Cortex of kidney (tissue), 1 donor: ENCODE results near the gene PDPN.

Source experiments
- DNase-seq: peaks from one replicate; lab custom pipeline; 2025; lab: John Stamatoyannopoulos, UW

The PDPN gene

GRCh38 chr1:13581446-13581845 is 2.2 kb upstream of the PDPN start:
- no peak for DNase-seq

DNA sequence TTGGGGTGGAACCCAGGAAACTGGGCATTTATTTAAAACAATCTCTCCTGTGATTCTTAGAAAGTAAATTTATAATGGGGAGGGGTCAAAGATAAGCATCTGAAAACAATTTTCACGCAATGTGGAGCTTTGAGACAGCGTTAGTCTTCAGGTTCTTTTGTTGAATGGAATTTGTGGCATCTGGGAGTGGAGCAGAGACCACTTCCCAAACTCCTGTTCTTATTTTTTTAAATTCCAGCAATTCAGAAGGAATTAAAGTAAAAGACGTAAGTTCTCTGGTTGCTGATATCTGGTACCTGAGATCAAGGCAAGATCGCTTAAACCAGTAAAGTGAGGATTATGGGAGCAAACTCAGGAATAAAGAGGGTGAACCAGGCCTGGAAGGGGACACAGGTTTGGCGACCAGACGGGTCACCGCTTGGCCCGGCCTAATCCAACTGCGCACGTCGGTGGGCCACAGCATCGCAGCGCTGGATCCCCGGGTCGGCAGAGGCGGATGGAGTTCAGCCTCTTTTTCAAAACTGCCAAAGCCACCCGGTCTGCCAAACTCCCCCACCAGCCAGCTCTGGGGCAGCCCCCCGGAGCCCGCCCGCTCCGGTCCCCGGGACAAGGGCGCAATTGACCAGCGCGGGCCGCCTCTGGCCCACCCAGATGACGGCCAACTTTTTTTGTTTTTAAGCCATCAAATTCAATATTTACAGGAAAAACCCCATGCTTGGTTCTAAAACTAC is 754 bp upstream of the PDPN start:
- DNase-seq: no peak

GRCh38 chr1:13583966-13584791 is 547 bp downstream of the PDPN start:
- no peak for DNase-seq

DNA sequence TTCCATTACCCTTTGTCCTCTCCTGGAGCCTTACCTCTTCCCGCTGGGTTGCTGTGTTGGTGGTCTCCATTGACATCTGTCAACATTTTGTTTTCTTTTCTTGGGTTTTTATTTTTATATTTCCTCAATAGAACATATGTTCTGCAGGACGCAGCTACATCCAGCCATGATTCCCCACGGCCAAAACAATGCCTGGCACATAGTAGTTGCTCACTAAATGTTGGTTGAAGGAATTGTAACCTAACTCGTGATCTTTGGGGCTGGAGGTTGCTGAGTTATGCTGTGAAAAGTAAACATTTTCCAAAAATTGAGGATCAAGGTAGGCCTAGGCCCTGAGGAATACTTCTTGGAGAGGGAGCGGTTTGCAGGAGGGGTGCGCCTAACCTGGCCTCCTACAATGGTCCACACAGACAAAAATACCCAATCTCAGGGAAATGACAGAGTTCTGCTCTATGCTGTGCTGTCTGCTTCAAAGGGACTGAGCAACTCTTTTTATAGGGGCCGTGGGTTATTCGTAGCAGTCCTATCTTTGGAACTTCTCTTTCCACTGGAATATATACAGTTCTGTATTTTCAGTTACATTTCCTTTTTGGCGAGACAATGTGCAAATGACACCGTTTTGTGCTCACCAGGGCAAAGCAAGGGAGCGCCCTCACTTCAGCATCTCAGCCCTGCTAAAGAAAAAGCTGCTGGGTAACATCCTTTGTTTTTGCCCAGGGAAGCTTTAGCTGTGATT is 1.4 kb downstream of the PDPN start:
- no peak for DNase-seq

DNA sequence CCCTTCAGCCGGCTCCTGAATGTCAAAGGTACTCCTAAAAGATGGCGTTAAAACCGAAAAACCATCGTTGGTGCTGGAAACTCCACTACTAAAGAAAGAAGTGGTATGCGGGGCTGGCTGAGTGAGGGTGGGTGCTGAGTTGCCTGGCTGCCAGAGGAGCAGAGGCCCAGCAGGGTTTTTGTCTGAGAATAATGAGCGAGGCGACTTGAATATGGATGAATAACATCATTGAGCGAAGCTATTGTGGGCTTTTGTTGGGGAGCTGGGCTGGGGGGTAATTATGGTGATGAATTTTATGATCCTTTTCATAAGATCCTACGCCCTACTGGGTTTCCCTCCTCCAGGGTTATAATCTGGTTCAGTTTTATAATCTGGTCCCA is 2.0 kb downstream of the PDPN start:
- no peak for DNase-seq

DNA sequence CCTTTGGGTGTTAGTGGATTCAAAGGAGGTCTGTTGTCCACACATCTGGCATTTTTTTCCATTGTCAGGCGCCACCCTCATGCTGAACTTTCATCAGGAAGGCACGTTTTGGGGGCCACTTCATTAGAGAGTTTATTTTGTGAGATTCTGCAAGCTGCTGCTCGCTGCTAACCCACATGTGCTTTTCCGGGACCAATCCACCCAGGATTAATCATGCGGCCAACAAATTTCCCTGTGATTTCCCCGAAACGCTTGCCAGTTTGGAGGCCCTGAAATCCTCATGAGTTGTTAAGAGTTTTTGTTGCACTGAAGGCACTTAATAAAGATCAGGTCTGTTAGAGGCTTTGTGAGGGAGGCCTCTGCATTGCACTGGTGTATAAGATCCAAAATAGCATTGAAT is 2.4 kb downstream of the PDPN start:
- DNase-seq: no peak

- no peak for DNase-seq
These were observed 3.8 kb downstream of the PDPN start for GRCh38 chr1:13587256-13588030.

- DNase-seq: no peak
These were observed 5.5 kb downstream of the PDPN start for GRCh38 chr1:13588946-13589796.

- DNase-seq: no peak
These were observed 6.9 kb downstream of the PDPN start for GRCh38 chr1:13590486-13590885.

GRCh38 chr1:13593511-13594131 is 10.0 kb downstream of the PDPN start:
- no peak for DNase-seq

DNA sequence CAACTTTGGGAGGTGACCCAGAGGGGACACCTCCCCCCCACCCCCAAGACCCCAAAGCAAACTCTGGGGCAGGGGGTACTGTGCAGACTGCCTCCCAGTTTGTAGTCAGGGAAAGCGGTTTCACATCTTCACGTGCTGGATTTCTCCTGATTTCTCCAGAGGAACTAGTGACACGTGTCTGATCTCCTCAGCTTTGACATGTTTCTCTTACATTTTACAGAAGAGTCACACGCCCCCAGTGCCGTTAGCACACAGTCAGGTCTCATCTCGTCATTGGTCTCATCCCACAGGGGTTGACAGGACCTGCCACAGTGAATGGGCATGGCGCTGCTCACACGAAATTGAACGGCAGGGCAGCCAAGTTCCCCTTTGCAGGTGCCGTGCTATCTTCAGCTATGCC is 11.8 kb downstream of the PDPN start:
- no peak for DNase-seq

DNA sequence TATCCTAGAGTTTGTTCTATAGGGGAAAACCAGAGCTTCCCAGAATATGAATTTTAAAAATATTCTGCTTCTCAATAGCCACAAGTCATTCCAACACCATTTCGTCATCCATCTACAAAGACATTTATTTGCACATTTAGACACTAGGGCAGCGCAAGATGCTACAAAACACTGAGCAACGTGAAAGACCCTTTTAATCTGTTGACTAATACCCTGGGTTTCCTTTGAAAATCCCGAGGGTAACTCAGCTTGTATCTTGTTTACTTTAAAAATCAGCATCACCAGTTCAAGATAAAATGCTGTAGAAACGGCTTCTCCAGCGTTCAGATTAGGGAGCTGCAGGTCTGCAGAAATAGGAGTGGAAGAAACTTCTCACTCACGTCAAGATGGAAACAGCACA is 13.5 kb downstream of the PDPN start:
- DNase-seq: no peak

- DNase-seq: no peak
These were observed 17.3 kb downstream of the PDPN start for GRCh38 chr1:13600762-13601453.

GRCh38 chr1:13604176-13604575 is 20.5 kb downstream of the PDPN start:
- DNase-seq: no peak

GRCh38 chr1:13604721-13605120 is 21.1 kb downstream of the PDPN start:
- no peak for DNase-seq

GRCh38 chr1:13605159-13605558 is 21.5 kb downstream of the PDPN start:
- no peak for DNase-seq

GRCh38 chr1:13607002-13607401 is 23.4 kb downstream of the PDPN start:
- no peak for DNase-seq

DNA sequence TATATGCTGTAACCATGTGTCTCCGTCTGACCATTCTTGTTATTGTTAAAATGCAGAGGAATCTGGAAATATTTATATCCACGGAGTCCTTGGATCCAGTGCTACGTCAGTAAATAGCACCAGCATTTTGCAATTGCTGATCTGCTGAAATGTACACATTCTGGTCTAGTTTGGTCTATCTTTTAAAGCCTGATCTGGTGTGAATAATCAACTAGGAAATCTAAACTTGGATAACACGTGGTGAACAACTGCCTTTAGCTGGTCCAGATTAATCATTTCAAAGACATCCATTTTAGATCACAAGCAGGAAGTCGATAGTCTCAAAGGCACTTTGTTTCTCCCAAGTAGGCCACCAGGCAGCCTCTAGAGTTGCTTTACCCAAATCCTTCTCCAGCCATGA is 32.6 kb downstream of the PDPN start:
- DNase-seq: no peak

GRCh38 chr1:13617108-13617507 is 33.5 kb downstream of the PDPN start:
- DNase-seq: no peak

DNA sequence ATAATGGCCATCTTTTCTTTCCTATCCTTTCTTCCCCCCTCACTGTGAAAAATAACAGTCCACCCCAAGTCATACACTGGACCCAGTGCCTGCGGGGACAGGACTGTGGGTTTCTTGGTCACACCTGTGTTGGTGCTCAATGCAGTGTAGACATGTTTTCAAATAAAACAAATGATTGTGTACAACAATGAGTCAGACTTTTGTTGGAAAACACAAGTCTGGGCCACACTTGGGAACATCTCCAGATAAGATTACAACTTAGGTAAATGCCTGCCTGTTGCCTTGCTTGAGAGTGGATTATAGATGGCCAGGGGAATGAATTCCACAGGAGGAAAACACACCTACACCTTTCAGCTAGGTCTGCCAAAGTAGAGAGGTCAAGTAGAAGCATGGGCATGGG is 34.1 kb downstream of the PDPN start:
- no peak for DNase-seq
